ENCODE data around the gene KNTC1.
A peak's percentile ranks its signal among the peaks of the same experiment; 100 is the strongest.
"Not testable (repeated sequence)": the region's sequence is repeated elsewhere in the genome, so short reads cannot be mapped to it uniquely, and the experiment has no call there.

The KNTC1 gene
- 20.3 to 125 (median 62.9) reads per million in 17 experiments for total RNA-seq

- DNase-seq, result peak; percentile 98 to 100 (median 100)
Observed at GRCh38 chr12:122526683-122527477, at the start of gene KNTC1, which contains the start of gene RSRC2. TSS of gene KNTC1 (plus strand) at chr12:122527249. CDS start at chr12:122530064, 2,815 bp downstream. TSS of gene RSRC2 (minus strand) at chr12:122526936. CDS start at chr12:122526853, 83 bp downstream.

GRCh38 chr12:122480753-122481152, 46.3 kb upstream of the KNTC1 start:
- DNase-seq, result no peak

- DNase-seq, result no peak
Observed at GRCh38 chr12:122481861-122482260, 45.2 kb upstream of the KNTC1 start.

- DNase-seq, result no peak
Observed at GRCh38 chr12:122483969-122484368, 43.1 kb upstream of the KNTC1 start.

- not testable (repeated sequence) for DNase-seq
Observed at GRCh38 chr12:122484385-122484784, 42.7 kb upstream of the KNTC1 start.

GRCh38 chr12:122486360-122486759, 40.7 kb upstream of the KNTC1 start:
- not testable (repeated sequence) for DNase-seq

- DNase-seq, result no peak
Observed at GRCh38 chr12:122486805-122487426, 40.1 kb upstream of the KNTC1 start.

- not testable (repeated sequence) for DNase-seq
Observed at GRCh38 chr12:122487807-122488206, 39.2 kb upstream of the KNTC1 start.

- DNase-seq, result no peak
Observed at GRCh38 chr12:122489038-122489437, 38.0 kb upstream of the KNTC1 start.

- no peak for DNase-seq
Observed at GRCh38 chr12:122491991-122492390, 35.1 kb upstream of the KNTC1 start.

GRCh38 chr12:122493222-122493621, 33.8 kb upstream of the KNTC1 start:
- not testable (repeated sequence) for DNase-seq

- DNase-seq, result no peak
Observed at GRCh38 chr12:122495258-122495657, 31.8 kb upstream of the KNTC1 start.

- peak; percentile 42 to 69 (median 60) for DNase-seq
Observed at GRCh38 chr12:122499991-122500684, 26.9 kb upstream of the KNTC1 start.

GRCh38 chr12:122500685-122501488, 26.2 kb upstream of the KNTC1 start, which contains the start of gene ZCCHC8:
TSS of gene ZCCHC8 (minus strand) at chr12:122500932. CDS start at chr12:122500840, 92 bp downstream.
- peak; percentile 99 for DNase-seq

GRCh38 chr12:122501489-122501989, 25.5 kb upstream of the KNTC1 start:
- DNase-seq, result peak; percentile 70 to 88 (median 78)

GRCh38 chr12:122503147-122503751, 23.8 kb upstream of the KNTC1 start:
- DNase-seq, result no peak

GRCh38 chr12:122503783-122504590, 23.1 kb upstream of the KNTC1 start:
- no peak for DNase-seq

- peak in 1 of 4 experiments; percentile 16 for DNase-seq
Observed at GRCh38 chr12:122505419-122506051, 21.5 kb upstream of the KNTC1 start.

GRCh38 chr12:122506393-122506938, 20.6 kb upstream of the KNTC1 start:
- no peak for DNase-seq

GRCh38 chr12:122508163-122508562, 18.9 kb upstream of the KNTC1 start:
- DNase-seq, result no peak

All from suppressor macrophage (primary cell).